ENCODE data around the gene RB1.

RB1 gene

DNA sequence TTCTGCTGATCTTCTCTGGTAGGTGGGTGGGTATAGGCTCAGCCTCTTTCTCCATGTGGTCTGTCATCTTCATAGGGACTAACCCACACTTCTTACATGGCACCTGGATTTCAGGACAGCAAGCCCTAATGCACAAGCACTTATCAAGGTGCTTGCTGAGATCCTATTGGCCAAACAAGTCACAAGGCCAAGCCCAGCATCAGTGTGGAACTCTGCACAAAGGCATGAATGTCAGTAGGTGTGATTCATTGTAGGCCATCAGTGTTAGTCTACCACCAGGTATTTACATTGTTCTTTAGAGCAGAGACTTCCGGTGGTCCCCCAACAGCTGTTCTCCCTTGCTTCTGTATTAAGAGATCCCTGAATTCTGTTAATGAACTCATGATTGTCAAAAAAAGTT, 8.3 kb upstream of the RB1 start:
- Histone ChIP-seq H3K9ac (ENCODE audit: low read depth in 1 of 2, low read length in 2 of 2) (no peak overlapping the region), H3K27me3 (ENCODE audit: control insufficient read depth in 2 of 2, insufficient read depth in 2 of 2, low read length in 2 of 2) (no peaks in the 10 kb centered on the region), H3K4me1 (ENCODE audit: control insufficient read depth in 2 of 2, insufficient read depth in 2 of 2, low read length in 2 of 2) (no peaks in the 10 kb centered on the region), H3K9me3 (ENCODE audit: control insufficient read depth in 2 of 2, low read length in 2 of 2) (no peaks in the 10 kb centered on the region), H3K27ac (ENCODE audit: low read depth in 2 of 2, low read length in 2 of 2) (no peak overlapping the region), H3K4me3 (ENCODE audit: low read length in 2 of 2) (no peak overlapping the region), H3K36me3 (ENCODE audit: control insufficient read depth in 2 of 2, insufficient read depth in 2 of 2, low read length in 2 of 2) (no peaks in the 10 kb centered on the region)

DNA sequence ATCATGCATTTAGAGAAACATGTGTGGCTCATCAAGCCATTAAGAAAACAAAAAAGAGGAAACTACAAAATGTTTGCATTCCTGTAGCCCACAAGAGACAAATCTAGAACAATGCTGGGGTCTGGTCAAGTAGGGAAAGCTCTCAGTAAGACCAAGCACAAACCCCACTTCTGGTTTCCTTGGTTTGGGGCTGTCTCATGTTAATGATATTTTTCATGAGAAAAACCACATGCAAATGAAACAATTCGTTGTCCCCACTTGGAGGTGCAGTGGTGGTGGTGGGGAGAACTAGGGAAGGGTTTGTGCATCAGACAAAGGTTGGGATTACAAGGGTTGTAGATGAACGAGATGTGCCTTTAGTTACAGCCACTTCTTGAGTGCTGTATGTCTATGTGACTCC, 7.0 kb upstream of the RB1 start:
- H3K27me3 ChIP-seq (ENCODE audit: control insufficient read depth in 2 of 2, insufficient read depth in 2 of 2, low read length in 2 of 2), result no peaks in the 10 kb centered on the region
- H3K27ac ChIP-seq (ENCODE audit: low read depth in 2 of 2, low read length in 2 of 2), result no peak overlapping the region
- H3K9ac ChIP-seq (ENCODE audit: low read depth in 1 of 2, low read length in 2 of 2), result no peak overlapping the region
- H3K4me1 ChIP-seq (ENCODE audit: control insufficient read depth in 2 of 2, insufficient read depth in 2 of 2, low read length in 2 of 2), result no peaks in the 10 kb centered on the region
- H3K4me3 ChIP-seq (ENCODE audit: low read length in 2 of 2), result no peak overlapping the region
- no peaks in the 10 kb centered on the region for H3K36me3 ChIP-seq (ENCODE audit: control insufficient read depth in 2 of 2, insufficient read depth in 2 of 2, low read length in 2 of 2)
- no peaks in the 10 kb centered on the region for H3K9me3 ChIP-seq (ENCODE audit: control insufficient read depth in 2 of 2, low read length in 2 of 2)

DNA sequence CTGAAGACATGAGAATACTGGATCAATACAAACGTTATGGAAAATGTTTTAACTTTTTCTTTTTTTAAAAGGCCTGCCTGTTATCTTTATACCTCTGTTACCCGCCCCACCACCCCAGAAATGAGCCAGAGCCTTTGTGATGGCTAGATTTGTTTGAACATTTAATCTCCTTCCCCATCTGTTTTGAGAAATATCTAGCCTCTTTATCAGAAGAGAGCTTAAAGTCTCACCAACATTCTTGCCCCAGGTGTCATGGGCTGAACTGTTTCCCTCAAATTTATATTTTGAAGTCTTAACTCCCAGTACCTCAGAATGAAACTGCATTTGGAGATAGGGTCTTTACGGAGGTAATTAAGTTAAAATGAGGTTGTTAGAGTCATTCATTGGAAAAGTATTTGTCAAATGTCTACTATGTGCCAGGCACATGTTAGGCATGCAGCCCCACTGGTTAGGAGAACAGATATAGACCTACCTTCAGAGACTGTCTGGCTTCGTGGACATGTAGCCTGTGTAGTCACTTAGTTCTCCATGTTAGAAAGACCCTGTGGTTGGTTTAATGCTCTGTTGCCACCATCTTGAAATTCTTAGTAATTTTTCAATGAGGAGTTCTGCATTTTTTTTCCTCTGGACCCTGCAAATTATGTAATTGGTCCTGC, 6.3 kb upstream of the RB1 start:
- Histone ChIP-seq H3K9me3 (ENCODE audit: control insufficient read depth in 2 of 2, low read length in 2 of 2) (no peaks in the 10 kb centered on the region), H3K4me1 (ENCODE audit: control insufficient read depth in 2 of 2, insufficient read depth in 2 of 2, low read length in 2 of 2) (no peaks in the 10 kb centered on the region), H3K4me3 (ENCODE audit: low read length in 2 of 2) (no peak overlapping the region), H3K27me3 (ENCODE audit: control insufficient read depth in 2 of 2, insufficient read depth in 2 of 2, low read length in 2 of 2) (no peaks in the 10 kb centered on the region), H3K36me3 (ENCODE audit: control insufficient read depth in 2 of 2, insufficient read depth in 2 of 2, low read length in 2 of 2) (no peaks in the 10 kb centered on the region), H3K9ac (ENCODE audit: low read depth in 1 of 2, low read length in 2 of 2) (no peak overlapping the region), H3K27ac (ENCODE audit: low read depth in 2 of 2, low read length in 2 of 2) (no peak overlapping the region)

DNA sequence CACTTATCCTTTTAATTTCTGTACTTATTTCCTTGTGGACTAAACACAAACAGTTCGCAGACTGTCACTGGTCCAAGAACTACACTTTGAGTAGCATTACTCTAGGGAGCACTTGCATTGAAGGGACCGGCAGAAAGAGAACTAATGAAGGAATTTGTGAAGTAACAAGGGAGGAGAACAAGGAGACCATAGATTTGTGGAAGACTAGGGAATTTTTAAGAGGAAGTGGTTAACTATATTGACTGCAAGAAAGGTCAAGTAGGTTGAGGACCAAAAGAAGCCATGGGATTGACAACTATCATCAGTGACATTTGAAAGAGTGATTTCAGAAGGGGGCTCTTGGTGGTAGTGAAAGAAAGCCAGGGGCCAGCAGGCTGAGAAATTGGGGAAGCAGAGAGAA, 4.0 kb upstream of the RB1 start:
- Histone ChIP-seq H3K27ac (ENCODE audit: low read depth in 2 of 2, low read length in 2 of 2) (no peak overlapping the region), H3K36me3 (ENCODE audit: control insufficient read depth in 2 of 2, insufficient read depth in 2 of 2, low read length in 2 of 2) (no peaks in the 10 kb centered on the region), H3K4me1 (ENCODE audit: control insufficient read depth in 2 of 2, insufficient read depth in 2 of 2, low read length in 2 of 2) (peaks cover 0 to 5% of the 10 kb centered on the region in 2 donors), H3K9ac (ENCODE audit: low read depth in 1 of 2, low read length in 2 of 2) (no peak overlapping the region), H3K27me3 (ENCODE audit: control insufficient read depth in 2 of 2, insufficient read depth in 2 of 2, low read length in 2 of 2) (no peaks in the 10 kb centered on the region), H3K4me3 (ENCODE audit: low read length in 2 of 2) (no peak overlapping the region), H3K9me3 (ENCODE audit: control insufficient read depth in 2 of 2, low read length in 2 of 2) (no peaks in the 10 kb centered on the region)

DNA sequence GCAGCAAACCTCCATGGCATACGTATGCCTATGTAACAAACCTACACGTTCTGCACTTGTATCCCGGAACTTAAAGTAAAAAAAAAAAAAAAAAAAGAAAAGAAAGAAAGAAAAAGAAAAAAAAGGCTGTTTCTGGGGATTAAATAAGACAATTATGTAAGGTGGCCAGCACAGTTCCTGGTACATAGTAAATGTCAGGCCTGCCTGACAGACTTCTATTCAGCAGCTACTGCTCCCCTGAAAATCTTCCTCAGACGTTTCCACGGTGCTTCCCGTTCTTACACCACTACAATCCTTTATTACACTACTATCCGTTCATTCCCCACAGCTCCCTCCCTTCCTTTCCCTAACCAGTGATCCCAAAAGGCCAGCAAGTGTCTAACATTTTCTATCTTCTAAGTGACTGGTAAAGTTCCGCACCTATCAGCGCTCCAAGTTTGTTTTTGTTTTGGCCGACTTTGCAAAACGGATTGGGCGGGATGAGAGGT, 636 bp upstream of the RB1 start:
- no peaks in the 10 kb centered on the region for H3K36me3 ChIP-seq (ENCODE audit: control insufficient read depth in 2 of 2, insufficient read depth in 2 of 2, low read length in 2 of 2)
- peaks cover 4 to 11% of the 10 kb centered on the region in 2 donors for H3K4me1 ChIP-seq (ENCODE audit: control insufficient read depth in 2 of 2, insufficient read depth in 2 of 2, low read length in 2 of 2)
- peak overlapping the region; percentile 97 to 99 for H3K27ac ChIP-seq (ENCODE audit: low read depth in 2 of 2, low read length in 2 of 2)

DNA sequence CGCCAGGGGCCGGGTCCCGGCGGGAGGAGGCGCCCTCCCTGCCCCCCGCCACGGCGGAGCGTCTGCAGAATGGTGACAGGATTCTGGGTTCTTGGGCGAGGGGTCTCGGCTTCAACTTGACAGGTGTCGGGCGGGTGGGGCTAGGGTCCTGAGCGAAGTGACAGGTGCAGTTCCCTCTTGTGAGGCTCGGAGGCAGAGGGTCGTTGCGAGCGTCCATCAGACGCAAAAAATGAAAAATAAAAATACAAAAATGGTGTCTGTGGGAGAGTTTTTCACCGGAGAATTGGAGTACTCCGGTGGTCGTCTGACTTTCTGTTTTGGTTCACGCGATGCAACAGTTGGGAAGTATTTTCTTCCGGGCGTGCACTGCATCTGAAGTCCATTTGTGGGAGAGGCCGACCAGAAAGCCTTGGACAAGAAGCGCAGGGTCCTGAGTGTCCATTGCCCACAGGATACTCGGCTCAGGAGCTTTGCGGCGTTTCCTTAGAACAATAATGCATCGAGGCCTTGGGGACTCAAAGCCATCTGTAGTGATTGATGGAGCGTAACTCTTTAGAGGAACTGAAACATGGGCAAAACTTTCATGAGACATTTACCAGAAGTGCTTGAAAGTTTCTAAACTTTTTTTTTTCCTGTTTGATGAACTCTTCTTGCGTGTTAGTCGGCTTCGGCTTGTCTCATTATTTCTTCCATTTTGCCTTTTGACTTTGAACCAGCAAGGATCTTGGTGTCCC, 759 bp downstream of the RB1 start:
- Histone ChIP-seq H3K4me1 (ENCODE audit: control insufficient read depth in 2 of 2, insufficient read depth in 2 of 2, low read length in 2 of 2) (peaks cover 4 to 11% of the 10 kb centered on the region in 2 donors), H3K27me3 (ENCODE audit: control insufficient read depth in 2 of 2, insufficient read depth in 2 of 2, low read length in 2 of 2) (no peaks in the 10 kb centered on the region), H3K4me3 (ENCODE audit: low read length in 2 of 2) (peak overlapping the region; percentile 90 to 96), H3K9me3 (ENCODE audit: control insufficient read depth in 2 of 2, low read length in 2 of 2) (no peaks in the 10 kb centered on the region), H3K27ac (ENCODE audit: low read depth in 2 of 2, low read length in 2 of 2) (peak overlapping the region; percentile 97 to 99), H3K9ac (ENCODE audit: low read depth in 1 of 2, low read length in 2 of 2) (peak overlapping the region; percentile 85 to 97), H3K36me3 (ENCODE audit: control insufficient read depth in 2 of 2, insufficient read depth in 2 of 2, low read length in 2 of 2) (no peaks in the 10 kb centered on the region)

More for the DNA sequence above, 636 bp upstream of the RB1 start:
- Histone ChIP-seq H3K9ac (ENCODE audit: low read depth in 1 of 2, low read length in 2 of 2) (peak overlapping the region; percentile 92 to 97), H3K27me3 (ENCODE audit: control insufficient read depth in 2 of 2, insufficient read depth in 2 of 2, low read length in 2 of 2) (no peaks in the 10 kb centered on the region), H3K9me3 (ENCODE audit: control insufficient read depth in 2 of 2, low read length in 2 of 2) (no peaks in the 10 kb centered on the region), H3K4me3 (ENCODE audit: low read length in 2 of 2) (peak overlapping the region; percentile 90 to 96)

DNA sequence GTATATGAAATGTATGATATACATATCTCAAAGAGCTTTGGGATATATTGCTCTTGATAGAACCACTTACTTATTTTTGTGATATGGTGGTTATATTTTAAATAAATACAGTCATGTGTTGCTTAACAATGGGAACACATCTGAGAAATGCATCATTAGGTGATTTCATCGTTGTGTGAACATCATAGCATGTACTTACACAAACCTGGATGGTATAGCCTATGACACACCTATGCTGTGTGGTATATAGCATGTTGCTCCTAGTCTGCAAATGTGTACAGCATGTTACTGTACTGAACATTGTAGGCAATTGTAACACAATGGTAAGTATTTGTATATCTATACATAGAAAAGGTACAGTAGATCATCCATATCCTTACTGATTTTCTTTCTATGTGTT, 7.7 kb downstream of the RB1 start:
- Histone ChIP-seq H3K27ac (ENCODE audit: low read depth in 2 of 2, low read length in 2 of 2) (no peak overlapping the region), H3K27me3 (ENCODE audit: control insufficient read depth in 2 of 2, insufficient read depth in 2 of 2, low read length in 2 of 2) (no peaks in the 10 kb centered on the region), H3K36me3 (ENCODE audit: control insufficient read depth in 2 of 2, insufficient read depth in 2 of 2, low read length in 2 of 2) (no peaks in the 10 kb centered on the region), H3K4me1 (ENCODE audit: control insufficient read depth in 2 of 2, insufficient read depth in 2 of 2, low read length in 2 of 2) (no peaks in the 10 kb centered on the region), H3K9ac (ENCODE audit: low read depth in 1 of 2, low read length in 2 of 2) (no peak overlapping the region), H3K4me3 (ENCODE audit: low read length in 2 of 2) (no peak overlapping the region), H3K9me3 (ENCODE audit: control insufficient read depth in 2 of 2, low read length in 2 of 2) (no peaks in the 10 kb centered on the region)

DNA sequence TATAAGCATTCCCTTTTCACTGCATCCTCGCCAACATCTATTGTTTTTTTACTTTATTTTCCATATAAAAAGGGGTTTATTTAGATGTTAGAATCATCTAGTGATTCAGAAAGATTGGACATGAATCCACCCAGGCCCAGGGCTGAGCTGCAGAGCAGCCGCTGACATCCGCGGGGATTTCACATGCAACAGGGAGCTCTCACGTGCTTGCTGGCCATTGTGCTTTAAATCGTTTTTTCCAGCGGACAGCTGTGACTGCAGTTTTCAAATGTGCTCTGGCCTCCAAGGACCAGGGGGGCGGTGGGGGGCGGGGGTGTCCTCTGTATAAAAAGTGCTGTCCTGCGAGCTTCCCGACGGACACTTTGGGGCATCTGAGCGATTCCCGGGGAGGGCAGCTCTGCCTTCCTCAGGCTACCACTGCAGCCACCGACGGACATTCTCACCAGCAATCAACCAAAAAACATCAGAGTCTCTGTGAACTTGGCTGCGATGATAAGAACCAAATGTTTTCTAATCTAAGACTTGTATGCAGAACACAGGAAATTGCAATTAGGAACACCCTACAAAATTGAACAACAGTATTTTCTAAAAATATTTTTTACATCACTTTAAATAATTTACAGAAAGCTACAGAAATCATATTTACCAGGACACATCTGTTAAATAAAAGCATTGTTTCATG, 12.6 kb downstream of the RB1 start:
- Histone ChIP-seq H3K4me1 (ENCODE audit: control insufficient read depth in 2 of 2, insufficient read depth in 2 of 2, low read length in 2 of 2) (no peaks in the 10 kb centered on the region), H3K27ac (ENCODE audit: low read depth in 2 of 2, low read length in 2 of 2) (no peak overlapping the region), H3K9me3 (ENCODE audit: control insufficient read depth in 2 of 2, low read length in 2 of 2) (no peaks in the 10 kb centered on the region), H3K4me3 (ENCODE audit: low read length in 2 of 2) (no peak overlapping the region), H3K9ac (ENCODE audit: low read depth in 1 of 2, low read length in 2 of 2) (no peak overlapping the region), H3K27me3 (ENCODE audit: control insufficient read depth in 2 of 2, insufficient read depth in 2 of 2, low read length in 2 of 2) (no peaks in the 10 kb centered on the region), H3K36me3 (ENCODE audit: control insufficient read depth in 2 of 2, insufficient read depth in 2 of 2, low read length in 2 of 2) (peaks cover 0 to 7% of the 10 kb centered on the region in 2 donors)

DNA sequence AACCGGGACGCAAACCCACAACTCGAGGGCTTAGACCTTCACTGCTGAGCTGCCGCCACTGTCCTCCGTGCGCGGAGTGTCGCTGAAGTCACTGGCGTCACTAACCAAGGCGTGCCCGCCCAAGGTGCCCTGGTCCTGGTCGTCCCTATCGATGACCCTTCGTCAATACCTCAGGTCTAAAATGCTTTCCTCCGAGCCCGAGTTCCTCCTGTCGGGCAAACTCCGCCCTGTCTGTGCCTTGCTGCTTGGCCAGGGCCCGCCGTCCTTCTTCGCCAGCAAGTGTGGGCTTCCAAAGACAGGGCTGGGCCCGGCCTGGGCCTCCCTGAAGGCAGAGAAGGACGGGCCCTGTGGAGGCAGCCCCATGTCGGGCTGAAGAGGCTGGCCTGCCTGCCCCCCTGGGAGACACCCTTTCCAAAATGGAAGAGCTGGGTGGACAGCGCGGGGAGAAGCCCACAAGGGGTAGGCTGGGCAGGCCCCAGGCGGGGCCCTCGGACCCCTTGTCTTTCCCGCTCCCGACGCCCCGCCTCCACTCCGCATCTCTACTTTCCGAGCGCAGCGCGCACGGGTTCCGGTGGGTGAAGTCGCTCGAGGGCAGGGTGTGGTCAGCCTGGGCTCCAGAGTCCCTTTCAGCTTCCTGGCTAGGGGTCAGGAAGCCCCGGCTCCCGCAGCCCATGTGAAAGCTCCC, 13.4 kb downstream of the RB1 start:
- Histone ChIP-seq H3K4me3 (ENCODE audit: low read length in 2 of 2) (no peak overlapping the region), H3K27me3 (ENCODE audit: control insufficient read depth in 2 of 2, insufficient read depth in 2 of 2, low read length in 2 of 2) (no peaks in the 10 kb centered on the region), H3K9ac (ENCODE audit: low read depth in 1 of 2, low read length in 2 of 2) (no peak overlapping the region), H3K4me1 (ENCODE audit: control insufficient read depth in 2 of 2, insufficient read depth in 2 of 2, low read length in 2 of 2) (no peaks in the 10 kb centered on the region), H3K9me3 (ENCODE audit: control insufficient read depth in 2 of 2, low read length in 2 of 2) (no peaks in the 10 kb centered on the region), H3K36me3 (ENCODE audit: control insufficient read depth in 2 of 2, insufficient read depth in 2 of 2, low read length in 2 of 2) (peaks cover 0 to 7% of the 10 kb centered on the region in 2 donors), H3K27ac (ENCODE audit: low read depth in 2 of 2, low read length in 2 of 2) (no peak overlapping the region)

All from mucosa of rectum (tissue), 2 donors.